ENCODE results near the gene GALNT18.

The GALNT18 gene

DNA sequence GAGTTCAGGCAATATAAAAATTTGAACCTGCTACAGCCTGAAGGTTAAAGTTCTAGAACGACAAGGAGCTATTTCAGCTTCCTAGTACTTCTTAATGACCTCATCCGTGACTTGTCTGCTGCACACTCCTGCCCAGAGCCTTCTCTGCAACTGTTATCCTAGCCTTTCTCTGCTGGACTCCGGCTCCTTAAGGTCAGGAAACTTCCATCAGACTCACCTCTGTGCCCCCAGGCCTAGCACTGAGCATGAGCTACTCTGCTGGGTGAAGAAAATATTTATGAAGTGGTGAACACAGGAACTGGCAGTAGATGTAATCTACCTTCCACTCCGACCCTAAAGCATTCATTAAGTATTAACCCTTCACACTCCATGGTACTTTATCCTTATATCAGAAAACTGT, 287.2 kb downstream of the GALNT18 start:
- DNase-seq, result no peak

DNA sequence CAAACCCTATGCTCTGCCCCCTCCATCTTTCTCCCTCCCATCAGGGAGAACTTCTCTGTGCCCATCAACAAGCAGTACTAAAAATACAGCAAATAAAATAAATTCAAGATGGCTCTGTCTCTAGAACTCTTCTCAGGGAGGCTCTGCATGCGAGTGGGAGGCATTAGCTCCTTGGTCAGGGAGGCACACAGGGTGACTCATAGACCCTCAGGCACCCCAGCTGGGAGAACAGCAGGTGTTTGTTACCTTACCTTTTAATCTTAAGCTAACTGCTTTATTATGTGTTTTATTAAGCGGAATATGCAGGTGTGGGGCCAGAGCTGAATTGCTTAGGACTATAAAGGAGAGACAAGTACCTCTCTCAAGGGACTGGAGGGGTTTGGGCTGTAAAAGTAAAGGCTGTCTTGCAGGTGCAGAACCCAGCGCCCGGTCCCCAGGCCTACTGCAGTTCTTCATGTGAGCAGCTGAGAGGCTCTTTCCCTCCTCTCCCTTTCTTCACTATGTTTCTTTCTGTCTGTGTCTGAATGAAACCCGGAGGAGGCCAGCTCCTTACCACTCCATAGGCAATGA, 289.6 kb downstream of the GALNT18 start:
- DNase-seq, result no peak

DNA sequence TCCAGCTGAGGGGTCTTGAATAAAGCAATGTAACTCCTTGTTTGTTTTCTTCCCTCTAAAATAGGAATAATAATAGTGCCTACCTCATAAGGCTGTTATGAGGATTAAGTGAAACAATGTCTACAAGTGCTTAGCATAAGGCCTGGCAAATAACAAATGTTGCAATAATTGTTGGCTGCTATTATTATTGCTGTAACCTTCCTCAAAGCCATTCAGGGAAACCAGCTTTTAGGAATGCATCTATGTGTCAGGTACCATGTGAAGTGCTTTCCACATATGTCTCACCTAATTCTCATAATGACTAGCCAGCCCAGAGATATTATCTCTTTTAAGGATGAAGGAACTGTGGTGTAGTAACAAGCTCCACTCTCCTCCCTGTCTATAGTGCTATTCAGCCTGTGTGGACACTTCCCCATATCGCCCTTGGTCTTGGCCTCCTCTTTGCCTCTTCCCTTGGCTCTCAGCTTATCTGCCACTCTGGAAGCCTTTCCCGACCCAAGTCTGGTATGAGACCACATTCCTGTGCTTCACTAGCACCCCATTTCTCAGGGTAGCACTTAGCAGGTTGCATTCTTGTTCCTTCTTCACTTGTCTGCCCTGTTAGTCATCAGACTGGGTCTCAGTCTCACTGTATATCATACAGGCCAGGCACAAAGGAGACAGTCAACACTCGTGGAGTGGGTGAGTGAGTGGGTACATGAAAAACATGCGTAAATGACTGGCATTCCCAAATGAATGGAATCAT, 292.6 kb downstream of the GALNT18 start:
- no peak for DNase-seq

DNA sequence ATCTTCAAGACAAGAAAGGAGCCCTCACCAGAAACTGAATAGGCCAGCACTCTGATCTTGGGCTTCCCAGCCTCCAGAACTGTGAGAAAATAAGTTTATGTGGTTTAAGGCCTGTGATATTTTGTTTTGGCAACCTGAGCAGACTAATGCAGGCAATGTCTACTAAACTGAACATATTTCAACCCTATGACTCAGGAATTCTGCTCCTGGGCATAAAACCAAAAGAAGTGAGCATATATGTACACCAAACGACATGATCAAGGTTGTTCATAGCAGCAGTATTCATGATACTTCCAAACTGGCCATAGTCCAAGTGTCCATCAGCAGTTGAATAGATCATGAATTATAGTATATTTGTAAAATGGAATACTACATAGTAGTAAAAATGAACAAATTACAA, 297.7 kb downstream of the GALNT18 start:
- DNase-seq, result no peak

DNA sequence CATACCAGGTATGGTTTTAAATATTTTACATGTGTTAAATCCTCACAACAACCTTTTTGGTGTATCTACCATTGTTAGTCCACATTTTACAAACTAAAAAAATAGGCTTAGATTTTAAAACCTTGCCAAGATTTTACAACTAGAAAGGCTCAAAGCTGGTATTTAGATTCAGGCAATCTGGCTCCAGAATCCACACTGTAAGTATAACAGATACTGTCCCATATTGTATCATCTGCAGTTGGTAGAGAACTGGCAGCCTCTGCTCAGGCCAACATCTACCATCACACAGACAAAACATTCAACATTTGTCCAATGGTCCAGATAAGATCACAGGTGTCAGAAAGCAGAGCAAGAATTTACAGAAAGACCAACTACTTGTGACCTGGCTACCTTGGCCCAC, 299.7 kb downstream of the GALNT18 start:
- DNase-seq, result no peak

DNA sequence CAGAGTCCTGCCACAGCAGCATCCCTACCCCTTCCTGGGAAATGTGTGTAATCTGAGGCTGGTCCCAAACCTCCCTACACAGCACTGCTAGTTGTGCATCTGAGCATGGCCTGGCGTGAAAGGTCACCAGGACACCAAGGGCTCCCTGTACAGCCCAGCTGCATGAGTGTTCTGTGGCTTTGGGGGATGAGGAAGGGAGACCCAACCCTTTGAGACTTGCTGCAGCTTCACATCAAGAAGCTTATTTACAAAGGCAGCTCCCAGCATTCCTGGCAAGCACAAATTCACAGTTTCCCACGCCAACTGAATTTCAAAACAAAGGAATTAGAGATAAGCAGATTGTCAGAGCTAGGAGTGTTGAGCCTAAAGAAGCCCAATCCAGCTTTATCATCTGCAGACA, 301.0 kb downstream of the GALNT18 start:
- DNase-seq, result no peak

DNA sequence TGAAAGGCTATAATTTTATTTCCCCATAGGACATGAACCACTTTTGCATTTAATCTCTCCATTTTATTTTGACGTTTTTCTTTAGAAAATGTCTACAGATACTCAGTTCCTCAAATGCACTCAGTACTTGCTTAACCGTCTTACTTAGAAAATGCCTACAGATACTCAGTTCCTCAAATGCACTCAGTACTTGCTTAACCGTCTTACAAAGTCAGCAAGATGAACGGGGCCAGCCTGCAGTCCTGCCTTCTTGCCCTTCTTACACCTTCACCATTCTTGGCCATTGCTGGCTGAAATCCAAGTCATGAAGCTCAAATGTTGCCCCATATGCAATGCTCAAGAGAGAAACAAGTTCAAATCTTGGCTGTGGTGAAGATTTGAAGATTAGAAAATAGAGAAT, 302.8 kb downstream of the GALNT18 start:
- no peak for DNase-seq

DNA sequence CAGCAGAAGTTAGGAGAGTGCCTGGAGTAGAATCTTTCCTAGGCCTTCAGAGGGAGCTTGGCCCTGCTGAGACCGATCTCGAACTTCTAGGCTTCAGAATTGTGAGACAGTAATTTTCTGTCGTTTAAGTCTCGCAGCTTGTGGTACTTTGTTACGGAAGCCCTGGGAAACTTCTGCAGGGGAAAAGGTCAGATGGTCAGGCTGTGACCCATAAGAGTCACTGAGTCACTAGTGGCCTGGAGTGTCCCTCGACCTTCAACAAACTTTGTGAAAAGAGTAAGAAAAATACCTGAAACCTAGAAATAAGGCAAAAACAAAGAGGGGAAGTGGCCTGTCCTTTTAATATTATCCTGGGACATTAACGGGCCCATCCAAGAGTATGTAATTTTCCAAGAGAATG, 303.3 kb downstream of the GALNT18 start:
- no peak for DNase-seq

DNA sequence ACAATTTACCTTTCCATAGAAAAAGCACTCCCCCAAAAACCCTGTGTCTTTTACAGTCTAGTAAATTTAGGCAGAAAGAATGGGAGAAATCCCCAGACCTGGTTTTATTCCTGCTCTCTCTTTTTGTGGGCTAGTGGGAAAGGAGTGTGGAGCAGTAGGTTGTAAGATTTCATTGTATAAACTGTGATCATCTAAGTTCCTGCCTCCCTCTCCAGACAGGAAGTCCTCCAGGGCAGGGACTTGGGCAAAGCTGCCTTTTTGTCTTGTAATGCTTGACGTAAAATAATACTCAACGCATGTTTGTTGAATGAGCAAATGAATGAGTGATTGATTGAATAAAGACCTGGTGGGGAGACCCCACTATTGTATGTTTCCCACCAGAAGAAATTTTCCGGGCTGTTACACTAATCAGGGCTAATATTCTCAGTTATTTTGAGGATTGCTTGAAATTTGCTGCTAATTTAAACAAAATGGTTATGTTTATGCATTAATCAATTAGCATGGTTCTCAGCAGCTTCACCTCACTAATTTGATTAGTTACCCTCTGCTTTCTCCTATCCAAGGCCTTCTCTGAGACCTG, 305.1 kb downstream of the GALNT18 start:
- DNase-seq, result no peak

DNA sequence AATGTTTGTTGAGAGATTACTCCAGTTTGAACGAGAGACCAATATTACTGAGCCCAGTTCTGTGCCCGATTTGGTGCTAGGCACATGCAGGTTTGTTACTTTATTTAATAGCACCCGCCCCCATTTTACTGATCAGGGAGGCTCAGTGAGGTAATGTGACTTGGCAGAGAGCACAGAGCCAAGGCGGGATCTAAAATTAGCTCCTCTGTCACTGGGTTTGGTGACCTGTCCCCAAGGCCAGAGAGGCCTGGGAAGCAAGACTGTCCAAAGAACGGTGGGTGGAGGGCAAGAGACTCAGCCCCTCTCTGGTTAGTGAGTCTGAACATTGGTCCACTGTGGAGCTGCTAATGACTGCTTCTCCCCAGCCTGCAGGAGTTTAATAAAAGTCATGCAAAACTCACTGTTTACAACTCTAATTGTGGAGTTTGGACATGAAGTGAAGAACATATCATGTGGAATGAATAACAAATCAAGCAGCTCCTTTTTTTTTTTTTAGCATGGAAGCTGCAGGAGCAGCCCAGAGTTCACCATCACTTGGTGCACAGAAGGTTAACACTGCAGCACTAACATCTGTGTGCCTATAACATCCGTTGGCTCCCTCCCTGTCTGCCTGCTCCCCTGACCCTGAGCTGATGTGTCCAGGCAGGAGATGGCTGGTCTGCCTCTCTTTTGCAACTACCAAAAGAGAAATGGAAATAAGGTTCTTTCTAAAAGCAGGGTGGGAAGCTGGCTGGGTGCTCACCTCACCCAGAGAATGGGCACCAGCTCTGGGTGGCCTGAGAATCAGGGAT, 307.7 kb downstream of the GALNT18 start:
- DNase-seq, result no peak

DNA sequence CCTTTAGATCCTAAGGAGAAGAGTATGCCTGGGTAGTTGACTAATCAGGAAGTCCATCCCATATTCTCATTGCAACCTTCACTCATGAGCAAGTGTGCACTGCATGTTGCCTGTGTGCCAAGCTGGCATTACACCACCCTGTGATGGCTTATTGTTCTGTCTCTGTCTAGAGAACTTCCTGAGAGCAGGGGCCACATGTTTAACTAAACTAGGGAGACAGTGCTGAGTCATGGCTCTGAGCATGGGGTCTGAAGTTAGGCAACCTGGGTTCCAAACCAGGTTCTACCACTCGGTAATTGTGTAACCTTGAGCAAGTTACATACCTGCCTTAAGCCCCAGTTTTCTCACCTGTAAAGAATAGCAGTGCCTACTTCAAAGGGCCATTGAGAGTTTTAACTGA, 308.4 kb downstream of the GALNT18 start:
- DNase-seq, result no peak

DNA sequence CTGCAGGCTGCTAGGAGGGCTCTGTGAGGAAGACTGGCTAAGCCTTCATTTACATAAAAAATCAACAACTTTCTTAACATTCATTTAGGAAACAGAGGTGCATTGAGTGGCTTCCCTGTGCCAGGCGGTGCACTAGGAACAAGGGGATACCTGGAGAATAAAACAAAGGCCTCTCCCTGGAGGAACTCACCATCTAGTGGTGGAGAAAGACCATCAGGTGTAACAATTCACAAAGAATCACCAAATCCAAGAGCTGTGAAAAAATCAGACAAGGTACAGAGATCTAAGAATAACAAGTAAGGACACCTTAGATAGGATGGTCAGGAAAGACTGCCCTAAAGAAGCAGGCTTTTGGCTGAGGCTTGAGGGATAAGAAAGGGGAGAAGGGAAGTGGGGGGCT, 309.1 kb downstream of the GALNT18 start:
- DNase-seq, result no peak

DNA sequence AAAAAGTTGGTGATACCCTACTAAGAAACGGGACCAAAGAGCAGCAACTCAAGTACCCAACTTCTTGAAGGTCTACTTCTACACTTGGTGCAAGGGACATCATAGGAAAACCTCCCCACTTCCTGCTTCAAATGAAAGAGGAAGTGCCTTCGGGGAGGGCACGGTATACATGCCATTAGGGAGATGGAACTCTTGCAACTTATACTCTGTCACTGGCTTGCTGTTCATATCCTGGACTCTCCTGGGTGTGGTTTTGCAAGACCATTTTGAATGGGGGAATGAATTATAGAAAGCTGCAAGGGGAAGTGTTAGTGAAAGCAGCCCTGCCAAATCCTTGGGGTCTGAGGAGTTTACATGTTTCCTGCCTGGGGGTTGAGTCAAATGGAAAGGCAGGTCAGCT, 310.6 kb downstream of the GALNT18 start:
- DNase-seq, result no peak

DNA sequence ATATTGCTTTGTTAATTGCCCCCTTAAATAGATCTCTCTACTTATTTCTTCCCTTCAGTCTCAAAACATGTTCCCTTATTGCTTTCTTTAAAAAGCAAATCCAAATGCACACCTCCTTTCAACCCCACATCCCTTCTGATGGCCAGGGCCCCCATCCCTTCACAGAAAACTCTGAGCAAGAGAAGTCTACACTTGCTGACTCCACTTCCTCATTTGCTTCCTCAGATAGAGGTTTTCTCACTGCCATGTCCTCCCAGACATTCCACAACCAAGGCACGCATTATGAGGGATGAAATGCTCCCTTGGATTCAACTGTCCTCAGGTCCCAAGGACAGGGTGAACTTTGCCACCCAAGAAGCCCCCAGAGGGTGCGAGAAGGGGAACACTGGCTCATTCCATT, 311.9 kb downstream of the GALNT18 start:
- no peak for DNase-seq

DNA sequence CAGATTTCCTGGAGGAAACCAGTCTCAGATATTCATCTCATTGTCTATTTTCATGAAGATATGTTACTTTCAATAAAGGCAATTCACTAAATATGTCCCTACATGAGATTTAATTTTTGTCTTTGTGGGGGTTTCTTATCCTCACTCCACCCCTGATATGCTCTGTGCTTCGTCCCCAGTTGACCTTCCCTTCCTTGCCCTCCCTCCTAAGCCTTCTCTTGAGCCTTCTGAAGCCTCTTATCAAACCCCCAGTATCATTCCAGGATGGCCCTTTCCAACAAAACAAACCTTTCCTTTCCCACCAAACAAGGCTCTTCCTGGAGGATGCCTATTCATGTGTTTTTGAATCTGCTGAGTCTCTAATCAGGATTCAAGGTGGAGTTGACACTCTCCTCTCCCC, 313.6 kb downstream of the GALNT18 start:
- DNase-seq, result no peak

DNA sequence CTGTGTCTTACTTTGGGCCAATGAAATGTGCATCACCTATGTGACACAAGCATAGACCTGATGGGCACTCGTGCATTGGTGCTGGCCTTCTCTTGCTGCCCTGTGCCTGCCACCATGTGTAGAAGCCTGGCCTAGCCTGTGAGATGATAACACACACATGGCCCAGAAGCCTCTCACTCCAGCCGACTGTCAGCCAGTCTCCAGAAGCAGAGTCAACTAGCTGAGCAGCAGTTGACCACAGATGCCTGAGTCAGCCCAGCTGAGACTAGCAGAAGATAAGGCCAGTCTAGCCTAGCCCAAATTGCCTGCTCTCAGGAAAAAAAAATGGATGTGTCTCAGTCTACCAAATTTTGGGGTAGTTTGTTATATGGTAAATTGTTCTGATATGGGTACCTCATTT, 314.9 kb downstream of the GALNT18 start:
- no peak for DNase-seq

DNA sequence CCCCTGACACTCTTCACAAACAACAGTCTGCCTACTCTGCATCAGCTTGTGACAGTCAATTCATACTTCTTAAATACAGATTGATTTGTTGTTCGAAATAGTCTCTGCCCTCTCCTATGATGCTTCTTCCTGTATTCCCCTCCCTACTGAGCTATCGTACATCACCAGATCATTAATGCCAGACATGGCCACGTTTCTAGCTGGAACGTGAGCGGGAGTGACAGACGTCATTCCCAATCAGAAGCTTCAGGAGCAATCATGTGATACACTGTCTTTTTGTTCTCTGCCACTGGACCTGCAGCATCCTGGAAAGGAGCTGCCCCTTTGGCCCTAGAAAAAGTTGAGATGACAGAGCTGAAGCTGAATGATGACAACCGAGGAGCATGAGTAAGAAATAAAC, 317.3 kb downstream of the GALNT18 start:
- DNase-seq, result no peak

DNA sequence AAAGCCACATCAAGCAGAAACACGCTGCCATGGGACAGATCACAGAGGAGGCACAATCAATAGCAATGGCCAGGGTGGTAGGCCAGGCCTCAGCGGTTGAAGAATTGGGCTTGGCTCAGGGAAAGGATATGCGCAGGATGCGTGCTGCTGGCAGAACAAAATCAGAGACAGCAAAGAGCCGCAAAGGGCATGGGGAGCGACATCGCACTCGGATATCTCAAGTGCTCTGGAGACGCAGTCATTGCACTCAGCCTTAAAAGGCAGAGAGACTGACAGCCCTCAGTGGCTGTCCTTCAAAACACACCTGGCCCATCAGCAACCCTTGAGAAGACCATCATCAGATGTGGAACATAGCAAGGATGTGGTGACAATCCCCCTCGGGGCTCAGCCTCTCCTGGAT, 319.2 kb downstream of the GALNT18 start:
- no peak for DNase-seq

DNA sequence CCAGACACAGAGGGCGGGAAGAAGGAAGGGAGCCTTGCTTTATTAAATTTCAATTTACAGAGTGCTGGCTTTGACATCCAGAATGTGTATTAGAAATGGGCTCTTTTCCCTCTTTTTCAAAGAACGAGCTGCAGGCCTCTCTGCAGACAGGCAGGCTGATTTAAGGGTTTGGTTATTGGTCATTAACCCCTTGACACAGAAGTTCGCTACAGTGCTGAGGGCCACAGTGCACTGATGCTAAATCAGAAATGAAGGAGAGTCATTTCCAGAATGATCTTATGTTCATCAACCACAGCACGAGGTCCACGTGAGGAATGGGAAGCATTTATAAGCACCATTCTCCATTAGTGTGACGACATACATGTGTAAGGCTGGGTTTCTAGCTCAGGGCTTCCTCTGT, 320.6 kb downstream of the GALNT18 start:
- DNase-seq, result no peak

DNA sequence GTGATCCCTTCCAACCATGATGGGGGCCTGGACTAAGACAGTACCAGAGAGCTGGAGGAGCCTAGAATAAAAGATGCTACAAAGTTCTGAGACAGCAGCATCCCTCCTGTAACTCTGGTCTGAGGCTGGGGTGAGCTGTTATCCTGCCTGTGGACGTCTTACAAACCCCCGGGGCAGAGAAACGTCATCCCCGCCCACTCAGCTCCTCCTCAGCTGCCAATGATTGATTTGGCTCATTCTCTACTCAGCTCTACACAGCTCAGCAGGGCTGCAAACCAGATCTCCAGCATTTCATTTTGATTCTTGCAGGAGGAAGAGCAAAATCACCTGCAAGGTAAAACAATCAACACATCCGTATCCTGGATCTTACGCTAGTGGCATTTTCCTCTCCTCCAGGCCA, 324.2 kb downstream of the GALNT18 start:
- DNase-seq, result no peak

DNA sequence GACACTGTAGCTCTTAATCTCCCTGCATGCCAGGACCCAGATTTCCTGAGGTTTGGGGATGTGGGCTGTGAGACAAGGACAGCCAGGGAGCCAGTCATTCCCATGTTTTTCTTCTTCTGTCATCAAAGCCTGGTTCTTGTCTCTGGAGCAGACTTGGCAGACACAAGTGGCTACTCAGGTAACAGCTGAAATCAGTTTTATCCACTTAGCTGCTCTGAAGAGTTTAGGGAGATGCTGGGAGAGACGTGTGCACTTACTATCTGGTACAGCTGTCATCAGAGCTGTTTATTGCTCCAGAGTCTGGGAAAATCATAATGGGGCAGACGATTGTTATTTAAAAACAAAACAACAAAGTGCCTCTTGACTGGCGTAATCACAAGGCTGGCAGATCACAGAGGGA, 325.4 kb downstream of the GALNT18 start:
- DNase-seq, result no peak

DNA sequence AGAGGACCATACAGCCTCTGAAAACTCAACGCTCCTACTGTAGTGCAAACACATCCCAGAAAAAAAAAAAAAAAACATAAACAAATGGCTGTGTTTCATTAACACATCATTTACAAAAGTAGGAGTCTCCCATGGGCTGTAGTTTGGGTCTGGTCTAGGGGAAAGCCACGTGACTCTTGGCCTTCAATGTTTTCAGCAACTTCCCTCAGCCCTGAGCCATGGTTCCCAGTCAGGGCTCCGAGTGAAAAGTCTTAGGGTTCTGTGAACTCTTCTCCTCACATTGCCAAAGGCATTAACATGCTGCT, 327.3 kb downstream of the GALNT18 start:
- no peak for DNase-seq

DNA sequence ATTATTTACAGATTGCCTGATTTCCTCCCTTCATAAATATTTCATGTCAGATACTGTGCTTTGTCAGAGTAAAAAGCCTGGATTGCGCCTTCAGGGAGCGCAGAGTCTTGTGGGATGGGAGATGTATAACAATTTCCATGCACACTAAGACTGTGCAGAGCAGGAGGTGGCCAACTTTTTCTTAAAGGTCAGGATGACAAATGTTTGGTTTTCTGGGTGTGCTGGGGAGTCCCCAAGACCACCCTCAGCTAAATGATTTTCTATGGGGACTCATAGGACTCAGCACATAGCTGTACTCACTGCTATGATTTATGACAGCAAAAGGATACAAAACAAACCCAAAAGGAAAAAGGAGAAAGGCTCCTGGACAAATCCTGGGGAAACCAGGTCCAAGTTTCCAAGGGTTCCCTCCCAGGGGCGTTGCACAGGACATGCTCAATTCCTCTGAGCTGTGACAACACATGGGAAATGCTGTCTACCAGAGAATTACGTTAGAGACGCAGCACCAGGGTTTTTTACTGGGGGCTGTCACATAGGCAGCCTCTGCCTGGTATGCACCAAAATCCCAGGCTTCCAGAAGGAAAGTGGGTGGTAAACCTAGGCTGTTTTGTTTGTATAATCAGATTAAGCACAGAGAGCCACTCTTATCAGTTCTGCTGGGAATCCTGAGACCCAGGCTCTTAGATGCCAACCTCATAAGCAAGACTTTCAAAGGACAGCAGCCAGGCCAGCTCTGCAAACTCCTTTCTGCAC, 327.8 kb downstream of the GALNT18 start:
- no peak for DNase-seq

Data from stimulated activated CD8-positive, alpha-beta memory T cell treated with anti-CD3 and anti-CD28 coated beads, Interleukin-4, amount 100 ng/mL, for 48 hours (primary cell).